IMR-90 (cell line): ENCODE results near the gene MS4A10. TPM values are rescaled to one million over a fixed set of nuclear protein-coding genes. Genes with fewer than 3 reads are reported as not detected.

Experiments used
- ATAC-seq: fragments of 200-7000 bp; cut with Tn5 transposase; 2 replicates; pipeline ENCODE4 v1.9.1; 2020; ENCODE audit warnings: low read depth, mild to moderate bottlenecking, moderate library complexity
- BruUV-seq: library from RNA; stranded (reverse); fragments of 400-500 nt; replicated peaks from 2 replicates; lab custom pipeline; 2021; lab: Mats Ljungman, UMichigan
- CTCF ChIA-PET: fragments of 300-600 bp; formaldehyde crosslinking; extraction: SDS; loops from one replicate; lab custom pipeline; 2021; ENCODE audit warnings: antibody characterized with exemption; lab: Yijun Ruan, JAX
- POLR2A ChIA-PET: fragments of 300-600 bp; sonication (Branson Sonifier 250); formaldehyde crosslinking; loops from one replicate; lab custom pipeline; 2022; ENCODE audit warnings: antibody characterized with exemption; ENCODE audit not compliant: unreplicated experiment; lab: Charles Lee
- DNase-seq: peaks from one replicate; pipeline ENCODE4 v3.0.0; 2013
- H2AFZ ChIP-seq: replicated peaks from 2 replicates; pipeline ENCODE3; 2013; ENCODE audit warnings: low read length, mild to moderate bottlenecking; ENCODE audit not compliant: poor library complexity
- H2AK5ac ChIP-seq: 2 replicates; pipeline ENCODE4 v1.6.1; 2013; ENCODE audit warnings: low read depth, low read length, inconsistent platforms
- H2AK9ac ChIP-seq: replicated peaks from 2 replicates; pipeline ENCODE3; 2013; ENCODE audit warnings: mild to moderate bottlenecking, low read depth, low read length, moderate library complexity; ENCODE audit not compliant: poor library complexity
- H2BK120ac ChIP-seq: 2 replicates; pipeline ENCODE4 v1.6.1; 2013; ENCODE audit warnings: low read depth, low read length, inconsistent platforms
- H2BK15ac ChIP-seq: 3 replicates; pipeline ENCODE4 v1.6.1; 2013; ENCODE audit warnings: low read depth, low read length, inconsistent platforms
- H2BK20ac ChIP-seq: 2 replicates; pipeline ENCODE4 v1.6.1; 2013; ENCODE audit warnings: low read depth, mild to moderate bottlenecking, inconsistent platforms, low read length, moderate library complexity
- H2BK5ac ChIP-seq: 2 replicates; pipeline ENCODE4 v1.6.1; 2013; ENCODE audit warnings: mild to moderate bottlenecking, low read depth, low read length, inconsistent platforms; ENCODE audit not compliant: poor library complexity, severe bottlenecking
- H3K14ac ChIP-seq: replicated peaks from 2 replicates; pipeline ENCODE4 v1.6.1; 2013; ENCODE audit warnings: low read depth, low read length, inconsistent platforms
- H3K18ac ChIP-seq: 2 replicates; pipeline ENCODE4 v1.6.1; 2013; ENCODE audit warnings: low read depth, low read length, control low read depth
- H3K23ac ChIP-seq: 2 replicates; pipeline ENCODE4 v1.6.1; 2013; ENCODE audit warnings: low read depth, low read length, inconsistent platforms
- H3K27ac ChIP-seq: 2 replicates; pipeline ENCODE4 v1.5.1; 2013; ENCODE audit warnings: mild to moderate bottlenecking, control low read depth, low read length; ENCODE audit not compliant: insufficient read depth
- H3K27me3 ChIP-seq: 2 replicates; pipeline ENCODE4 v1.6.1; 2013; ENCODE audit warnings: low read length; ENCODE audit not compliant: control insufficient read depth, insufficient read depth
- H3K36me3 ChIP-seq: 2 replicates; pipeline ENCODE4 v1.6.1; 2013; ENCODE audit warnings: low read length, mixed read lengths; ENCODE audit not compliant: control insufficient read depth, insufficient read depth
- H3K4ac ChIP-seq: 2 replicates; pipeline ENCODE4 v1.6.1; 2013; ENCODE audit warnings: low read depth, low read length, inconsistent platforms
- H3K4me1 ChIP-seq: 2 replicates; pipeline ENCODE4 v1.6.1; 2013; ENCODE audit warnings: low read length, mixed read lengths; ENCODE audit not compliant: control insufficient read depth, insufficient read depth
- H3K4me2 ChIP-seq: 2 replicates; pipeline ENCODE4 v1.6.1; 2013; ENCODE audit warnings: low read depth, mild to moderate bottlenecking, control low read depth, low read length, moderate library complexity
- H3K4me3 ChIP-seq: 2 replicates; pipeline ENCODE4 v1.5.1; 2013; ENCODE audit warnings: low read depth, mild to moderate bottlenecking, control low read depth, low read length, moderate library complexity; ENCODE audit not compliant: insufficient read depth
- H3K56ac ChIP-seq: 2 replicates; pipeline ENCODE4 v1.6.1; 2013; ENCODE audit warnings: low read length, inconsistent platforms; ENCODE audit not compliant: insufficient read depth; ENCODE audit errors: extremely low read depth
- H3K79me1 ChIP-seq, 2 experiments: 2 replicates each; pipeline ENCODE4 v1.6.1; 2013; ENCODE audit warnings: low read length in 2 of 2, inconsistent platforms in 1 of 2, low read depth in 1 of 2
- H3K9ac ChIP-seq: 2 replicates; pipeline ENCODE4 v1.6.1; 2013; ENCODE audit warnings: low read depth, low read length, control low read depth
- H3K9me1 ChIP-seq: 2 replicates; pipeline ENCODE4 v1.6.1; 2013; ENCODE audit warnings: low read length, inconsistent platforms; ENCODE audit not compliant: insufficient read depth
- H3K9me3 ChIP-seq: 2 replicates; pipeline ENCODE4 v1.6.1; 2013; ENCODE audit warnings: low read length; ENCODE audit not compliant: control insufficient read depth, insufficient read depth
- H4K20me1 ChIP-seq: 2 replicates; pipeline ENCODE4 v1.6.1; 2013; ENCODE audit warnings: low read length, inconsistent platforms; ENCODE audit not compliant: insufficient read depth
- H4K5ac ChIP-seq: 2 replicates; pipeline ENCODE4 v1.6.1; 2013; ENCODE audit warnings: mild to moderate bottlenecking, low read depth, low read length, control low read depth
- H4K8ac ChIP-seq, 2 experiments: 2 replicates each; pipeline ENCODE4 v1.6.1; 2013; ENCODE audit warnings: low read depth in 2 of 2, low read length in 2 of 2, control low read depth in 1 of 2, inconsistent platforms in 1 of 2
- H4K91ac ChIP-seq: 2 replicates; pipeline ENCODE4 v1.6.1; 2013; ENCODE audit warnings: low read depth, low read length, inconsistent platforms; ENCODE audit not compliant: insufficient read depth
- BHLHE40 ChIP-seq: fragments of 150-350 bp; IDR thresholded peaks from 2 replicates; pipeline ENCODE4 v1.6.1; 2016; ENCODE audit warnings: mild to moderate bottlenecking, low read depth, low read length
- CEBPB ChIP-seq: IDR thresholded peaks from 2 replicates; pipeline ENCODE4 v1.6.1; 2012; ENCODE audit warnings: low read depth, low read length, improper control_type of control experiment
- CHD1 ChIP-seq: IDR thresholded peaks from 2 replicates; pipeline ENCODE4 v1.6.1; 2012; ENCODE audit warnings: low read depth, low read length, improper control_type of control experiment
- CTCF ChIP-seq: conservative IDR thresholded peaks from 2 replicates; pipeline ENCODE4 v1.5.1; 2012; ENCODE audit warnings: mild to moderate bottlenecking, low read depth, low read length, improper control_type of control experiment
- ELK1 ChIP-seq: fragments of 150-350 bp; IDR thresholded peaks from 2 replicates; pipeline ENCODE4 v1.6.1; 2016; ENCODE audit warnings: low read depth, mild to moderate bottlenecking, low read length, moderate library complexity, borderline replicate concordance
- FOS ChIP-seq: fragments of 150-350 bp; IDR thresholded peaks from 2 replicates; pipeline ENCODE4 v1.6.1; 2016; ENCODE audit warnings: low read depth, low read length
- MAFK ChIP-seq: IDR thresholded peaks from 2 replicates; pipeline ENCODE4 v1.6.1; 2012; ENCODE audit warnings: low read depth, low read length, improper control_type of control experiment
- MAZ ChIP-seq: IDR thresholded peaks from 2 replicates; pipeline ENCODE4 v1.6.1; 2012; ENCODE audit warnings: low read depth, mild to moderate bottlenecking, low read length, improper control_type of control experiment, moderate library complexity, borderline replicate concordance
- MXI1 ChIP-seq: IDR thresholded peaks from 2 replicates; pipeline ENCODE4 v1.6.1; 2012; ENCODE audit warnings: low read depth, mild to moderate bottlenecking, low read length, moderate library complexity, borderline replicate concordance
- NFE2L2 ChIP-seq: fragments of 150-350 bp; IDR thresholded peaks from 2 replicates; pipeline ENCODE4 v1.6.1; 2016; ENCODE audit warnings: low read depth, mild to moderate bottlenecking, low read length
- POLR2A ChIP-seq: IDR thresholded peaks from 2 replicates; pipeline ENCODE4 v1.6.1; 2012; ENCODE audit warnings: mild to moderate bottlenecking, low read depth, low read length
- RAD21 ChIP-seq: IDR thresholded peaks from 2 replicates; pipeline ENCODE4 v1.6.1; 2012; ENCODE audit warnings: low read length, improper control_type of control experiment
- RCOR1 ChIP-seq: IDR thresholded peaks from 2 replicates; pipeline ENCODE4 v1.6.1; 2012; ENCODE audit warnings: mild to moderate bottlenecking, low read length, improper control_type of control experiment; ENCODE audit not compliant: insufficient replicate concordance
- RFX5 ChIP-seq: IDR thresholded peaks from 2 replicates; pipeline ENCODE4 v1.8.0; 2012; ENCODE audit warnings: low read depth, mild to moderate bottlenecking, low read length, moderate library complexity
- SMC3 ChIP-seq: fragments of 150-350 bp; IDR thresholded peaks from 2 replicates; pipeline ENCODE4 v1.6.1; 2016; ENCODE audit warnings: low read depth, mild to moderate bottlenecking, antibody characterized with exemption, low read length, moderate library complexity
- USF2 ChIP-seq: fragments of 150-350 bp; IDR thresholded peaks from 2 replicates; pipeline ENCODE4 v1.6.1; 2017; ENCODE audit warnings: mild to moderate bottlenecking, antibody characterized with exemption, low read length, low read depth
- WGBS, 2 experiments: methylation state at CpG; one replicate each; pipeline versions ENCODE4 v1.1.5 to v1.1.7; 2013; ENCODE audit warnings: missing lambda C conversion rate in 2 of 2; ENCODE audit not compliant: insufficient read length in 1 of 2; ENCODE audit errors: extremely low coverage in 2 of 2; 5-methylcytosine and 5-hydroxymethylcytosine counted together
- dilution Hi-C: fragments of 300-500 bp; cut with HindIII; formaldehyde crosslinking; loops from one replicate; pipeline ENCODE4 v1.14.3; 2018; ENCODE audit warnings: low sequenced_read_pairs; ENCODE audit not compliant: unreplicated experiment
- in situ Hi-C: fragments of 300-500 bp; cut with MboI; formaldehyde crosslinking; loops from 3 replicates; pipeline ENCODE4 v1.14.3; 2019; ENCODE audit warnings: low sequenced_read_pairs, inconsistent platforms, mixed read lengths
- intact Hi-C: fragments of 100-400 bp; cut with micrococcal nuclease; formaldehyde crosslinking; loops from 2 replicates; pipeline ENCODE4 v1.10.0; 2022
- polyA plus RNA-seq, 3 experiments: library from polyadenylated mRNA; depleted of rRNA; stranded (reverse); fragments of >200 nt; gene quantifications; 2 replicates each; pipeline ENCODE4 v1.2.3, GENCODE V29; 2012; ENCODE audit warnings: low replicate concordance in 1 of 3
- total RNA-seq: library from RNA; depleted of rRNA; stranded (reverse); fragments of >200 nt; gene quantifications from 2 replicates; pipeline ENCODE4 v1.2.3, GENCODE V29; 2012

Gene MS4A10
- total and polyA plus RNA-seq, 2 of the 4 experiments (the other 2 are of a cell fraction) = not detected

GRCh38 chr11:60777106-60777505, 8.0 kb upstream of the MS4A10 start:
- no peak overlapping the region; the same call in 1 of the 2 replicates for H2BK20ac ChIP-seq
- TF ChIP-seq RFX5 = no peak
- TF ChIP-seq MXI1 = no peak
- TF ChIP-seq BHLHE40 = no peak
- TF ChIP-seq CHD1 = no peak
- no peak for TF ChIP-seq MAZ
- TF ChIP-seq ELK1 = no peak
- TF ChIP-seq FOS = no peak
- no peak for TF ChIP-seq USF2
- TF ChIP-seq MAFK = no peak
- no peak for TF ChIP-seq NFE2L2
- TF ChIP-seq CEBPB = no peak
- TF ChIP-seq POLR2A = no peak
- no peak for TF ChIP-seq RCOR1
- no peak for TF ChIP-seq CTCF
- TF ChIP-seq SMC3 = no peak
- TF ChIP-seq RAD21 = no peak
- peak overlapping the region; percentile 23; the same call in 1 of the 3 replicates for H2BK15ac ChIP-seq
- in situ Hi-C loops (loop anchor here (5.0 kb wide), 1 partner anchor 120 kb away; no protein-coding TSS in a partner anchor), intact Hi-C loops (no loop called here), dilution Hi-C loops (no loop called here)
- 0 out of 2 replicates have a peak overlapping the region, but pooled peaks have one; percentile 7 for H2AK5ac ChIP-seq
- H2AFZ ChIP-seq = no peak overlapping the region
- H2BK120ac ChIP-seq = no peak overlapping the region
- H4K91ac ChIP-seq = peak overlapping the region; percentile 34; the same call in 1 of the 2 replicates
- H4K8ac ChIP-seq = peak overlapping the region; percentile 5 to 50; a peak in 2 of 4 replicates
- BruUV-seq = no TSS peak
- 80% methylated on average over 1 of the region's 4 CpGs; no CpG with 5 or more reads in 1 of the 2 experiments for WGBS, 2 experiments
- no peak overlapping the region for H3K4me3 ChIP-seq
- DNase-seq (no peak), ATAC-seq (no peak)
- no peak overlapping the region for H2AK9ac ChIP-seq
- H3K14ac ChIP-seq = 0 out of 2 replicates have a peak overlapping the region, but pooled peaks have one; percentile 21
- no peak overlapping the region for H3K4me2 ChIP-seq
- no peak overlapping the region for H3K9ac ChIP-seq
- H2BK5ac ChIP-seq = no peak overlapping the region
- ChIA-PET POLR2A (no interaction called here), CTCF (interaction anchor here (2.6 to 3.0 kb wide), 2 partner anchors 54 to 111 kb away, joined by 9 to 16 read pairs; no protein-coding TSS in a partner anchor)
- H3K79me1 ChIP-seq = no peaks in the 10 kb centered on the region
- H3K9me3 ChIP-seq = no peaks in the 10 kb centered on the region
- no peak overlapping the region for H3K23ac ChIP-seq
- no peaks in the 10 kb centered on the region for H4K20me1 ChIP-seq
- H3K36me3 ChIP-seq = no peaks in the 10 kb centered on the region
- H4K5ac ChIP-seq = no peak overlapping the region
- no peak overlapping the region for H3K56ac ChIP-seq
- H3K27me3 ChIP-seq = peaks cover 20% of the 10 kb centered on the region
- no peak overlapping the region for H3K18ac ChIP-seq
- no peaks in the 10 kb centered on the region; the same call in 1 of the 2 replicates for H3K4me1 ChIP-seq
- H3K9me1 ChIP-seq = peaks cover 5% of the 10 kb centered on the region; the same call in 1 of the 2 replicates
- peak overlapping the region; percentile 33; the same call in 1 of the 2 replicates for H3K4ac ChIP-seq
- no peak overlapping the region for H3K27ac ChIP-seq
